IPS DF 4.7 (cell line): ENCODE data around the gene MFF.
"Not testable (repeated sequence)": the region's sequence is repeated elsewhere in the genome, so short reads cannot be mapped to it uniquely, and the experiment has no call there.

Source experiments
- DNase-seq: peaks from one replicate; pipeline ENCODE4 v3.0.0-alpha.2; 2013; ENCODE audit warnings: low spot score; ENCODE audit errors: extremely low read depth

MFF gene

GRCh38 chr2:227377467-227378351 is 52.7 kb downstream of the MFF start:
- DNase-seq: no peak

- no peak for DNase-seq
Observed at GRCh38 chr2:227378371-227378782, 53.3 kb downstream of the MFF start.

GRCh38 chr2:227379095-227379494 is 54.0 kb downstream of the MFF start, which contains the start of gene TM4SF20:
Gene TM4SF20 (minus strand): TSS chr2:227379306. CDS start chr2:227379268, 38 bp downstream.
- no peak for DNase-seq

DNA sequence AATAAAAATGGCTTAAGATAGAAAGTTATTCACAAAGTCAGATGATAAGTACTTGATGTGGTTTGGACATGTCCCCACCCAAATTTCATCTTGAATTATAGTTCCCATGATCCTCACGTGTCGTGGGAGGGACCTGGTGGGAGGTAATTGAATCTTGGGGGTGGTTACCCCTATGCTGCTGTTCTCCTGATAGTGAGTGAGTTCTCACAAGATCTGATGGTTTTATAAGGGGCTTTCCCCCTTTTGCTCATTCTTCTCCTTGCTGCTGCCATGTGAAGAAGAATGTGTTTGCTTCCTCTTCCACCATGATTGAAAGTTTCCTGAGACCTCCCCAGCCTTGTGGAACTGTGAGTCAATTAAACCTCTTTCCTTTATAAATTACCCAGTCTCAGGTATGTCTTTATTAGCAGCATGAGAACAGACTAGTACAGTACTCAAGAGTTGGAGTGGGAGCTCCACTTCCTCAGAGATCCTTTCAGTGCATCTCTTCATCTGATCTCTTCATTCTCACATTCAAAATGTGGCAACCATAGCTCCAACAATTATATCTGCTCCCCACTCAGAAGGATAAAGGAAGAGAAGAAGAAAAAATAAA is 57.3 kb downstream of the MFF start:
- not testable (repeated sequence) for DNase-seq

DNA sequence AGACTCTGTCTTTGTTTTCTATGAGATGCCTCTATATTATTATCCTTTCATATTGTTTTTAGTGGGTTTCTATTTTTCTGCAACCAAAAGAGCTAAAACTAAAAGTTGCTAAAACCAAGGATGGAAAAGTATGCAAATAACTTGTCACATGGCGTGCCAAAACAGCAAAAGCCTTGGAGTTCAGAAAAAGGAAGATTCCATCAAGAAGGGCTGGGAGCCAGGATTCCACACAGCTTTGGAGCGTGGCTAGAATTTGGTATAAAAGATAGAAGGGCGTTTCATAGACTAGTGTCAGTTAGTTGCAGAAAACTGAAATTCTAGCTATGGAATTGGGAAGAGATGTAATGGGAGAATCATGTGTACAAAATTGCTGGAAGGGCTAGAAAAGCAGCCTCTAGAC is 58.6 kb downstream of the MFF start:
- DNase-seq: no peak

DNA sequence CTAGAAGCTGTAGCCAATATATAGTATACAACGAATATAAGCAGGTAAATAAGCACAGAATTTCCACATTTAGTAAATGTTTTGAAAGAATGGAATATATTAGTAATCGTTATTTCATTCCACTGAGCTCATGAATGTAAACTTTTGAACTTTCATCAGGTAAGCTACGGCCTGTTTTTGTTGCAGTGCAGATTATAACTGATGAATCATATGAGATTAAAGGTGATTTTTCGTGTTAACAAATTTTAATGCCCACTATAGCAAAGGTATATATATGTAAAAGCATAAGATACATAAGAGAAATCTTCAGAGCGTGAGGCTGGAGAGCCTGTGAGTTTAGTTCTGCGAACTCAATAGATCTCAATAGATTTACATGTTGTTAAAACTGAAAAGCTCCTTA is 61.6 kb downstream of the MFF start:
- no peak for DNase-seq

- DNase-seq: not testable (repeated sequence)
Observed at GRCh38 chr2:227387583-227387982, 62.5 kb downstream of the MFF start, which contains the start of gene SCYGR1. Gene SCYGR1 (minus strand): TSS chr2:227387949. CDS start chr2:227387949, 0 bp downstream.

GRCh38 chr2:227388537-227389011 is 63.5 kb downstream of the MFF start:
- no peak for DNase-seq

- DNase-seq: no peak
Observed at GRCh38 chr2:227389231-227389630, 64.2 kb downstream of the MFF start.

DNA sequence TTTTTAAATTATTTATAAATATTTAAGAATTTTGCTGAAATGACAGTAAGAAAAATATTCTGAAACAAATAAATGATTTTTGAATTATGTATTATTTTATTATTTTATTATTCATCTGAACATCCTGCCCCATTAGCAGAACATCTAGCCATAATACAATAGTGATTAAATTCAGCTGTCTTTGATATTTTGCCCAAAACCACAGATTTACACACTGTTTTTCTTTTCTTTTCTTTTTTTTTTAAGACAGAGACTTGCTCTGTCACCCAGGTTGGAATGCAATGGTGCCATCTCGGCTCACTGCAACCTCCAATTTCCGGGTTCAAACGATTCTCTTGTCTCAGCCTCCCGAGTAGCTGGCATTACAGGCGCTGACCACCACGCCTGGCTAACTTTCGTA is 64.6 kb downstream of the MFF start:
- DNase-seq: no peak

GRCh38 chr2:227390468-227391256 is 65.6 kb downstream of the MFF start:
- DNase-seq: no peak

DNA sequence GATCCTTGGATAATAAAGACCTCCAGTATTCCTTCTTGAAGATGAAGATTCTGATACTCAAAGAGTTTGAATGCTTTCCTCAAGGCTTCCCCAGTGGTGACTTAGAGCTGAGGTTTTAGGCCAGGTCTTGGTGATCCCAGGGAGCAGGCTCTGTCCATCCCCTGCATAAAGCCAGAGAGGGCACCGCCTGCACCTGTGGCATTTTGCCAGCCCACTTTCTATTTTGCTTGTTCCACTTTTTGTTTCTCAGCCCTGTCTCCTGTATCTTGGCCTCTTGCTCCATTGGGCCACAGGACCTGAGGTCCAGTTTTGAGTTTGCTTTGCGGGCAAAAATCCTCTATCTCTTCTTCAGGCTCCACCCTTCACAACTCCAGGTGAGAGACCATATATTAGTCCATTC is 69.3 kb downstream of the MFF start:
- no peak for DNase-seq

- no peak for DNase-seq
Observed at GRCh38 chr2:227395556-227395955, 70.5 kb downstream of the MFF start.

DNA sequence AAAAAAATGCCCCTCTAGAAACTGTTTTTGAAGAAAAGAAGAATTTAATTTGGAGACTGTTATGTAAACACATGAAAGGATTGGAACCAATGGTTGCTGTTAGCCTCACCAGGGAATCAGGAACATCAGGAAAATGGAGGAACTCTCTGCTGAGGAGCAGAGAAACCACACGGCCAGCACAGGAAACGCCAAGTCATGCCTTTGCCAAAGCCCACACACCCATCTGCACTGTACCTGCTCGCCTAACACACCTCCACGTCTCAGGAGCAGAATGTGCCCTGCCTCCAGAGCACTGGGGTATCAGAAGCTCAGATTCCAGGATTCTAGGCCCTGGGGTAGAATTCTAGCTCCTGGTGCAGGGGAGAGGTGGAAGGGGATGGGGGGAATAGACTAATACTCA is 72.5 kb downstream of the MFF start:
- DNase-seq: no peak

GRCh38 chr2:227398684-227399670 is 73.9 kb downstream of the MFF start:
- DNase-seq: no peak

GRCh38 chr2:227401550-227401949 is 76.5 kb downstream of the MFF start:
- no peak for DNase-seq

DNA sequence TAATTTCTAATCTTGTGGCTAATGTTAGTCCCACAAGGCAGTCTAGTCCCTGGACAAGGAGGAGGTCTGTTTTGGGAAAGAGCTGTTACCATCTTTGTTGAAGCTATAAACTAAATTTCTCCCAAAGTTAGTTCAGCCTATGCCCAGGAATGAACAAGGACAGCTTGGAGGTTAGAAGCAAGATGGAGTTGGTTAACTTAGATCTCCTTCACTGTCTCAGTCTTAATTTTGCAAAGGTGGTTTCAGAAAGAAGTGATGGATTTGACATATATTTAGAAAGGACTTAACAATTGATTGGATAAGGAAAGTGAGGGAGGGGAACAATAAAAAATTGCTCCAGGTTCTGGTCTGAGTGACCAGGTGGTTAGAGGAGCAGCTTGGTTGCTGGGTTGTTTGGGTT is 77.3 kb downstream of the MFF start:
- DNase-seq: no peak

- no peak for DNase-seq
Observed at GRCh38 chr2:227402959-227403358, 77.9 kb downstream of the MFF start.

- DNase-seq: no peak
Observed at GRCh38 chr2:227404585-227405271, 79.7 kb downstream of the MFF start.
